T-helper 22 cell (primary cell): ENCODE results near the gene KLF2.
A peak's percentile ranks its signal among the peaks of the same experiment; 100 is the strongest.
"Not testable (repeated sequence)": the region's sequence is repeated elsewhere in the genome, so short reads cannot be mapped to it uniquely, and the experiment has no call there.

Experiments used
- DNase-seq: peaks from one replicate; pipeline ENCODE4 v3.0.0-alpha.2; 2020; ENCODE audit warnings: low read depth

KLF2 gene

GRCh38 chr19:16324384-16325160, at the start of gene KLF2:
Gene KLF2, plus strand, starts transcription at chr19:16324826. Its CDS starts 98 bp downstream, at chr19:16324924.
- DNase-seq: peak; percentile 92

- no peak for DNase-seq
These were observed 44.3 kb upstream of the KLF2 start for GRCh38 chr19:16280306-16280705.

GRCh38 chr19:16281743-16282142, 42.9 kb upstream of the KLF2 start:
- DNase-seq: no peak

GRCh38 chr19:16283210-16284061, 41.2 kb upstream of the KLF2 start:
- peak; percentile 10 for DNase-seq

GRCh38 chr19:16284505-16284904, 40.1 kb upstream of the KLF2 start:
- no peak for DNase-seq

GRCh38 chr19:16285079-16285478, 39.5 kb upstream of the KLF2 start:
- not testable (repeated sequence) for DNase-seq

- DNase-seq: no peak
These were observed 38.7 kb upstream of the KLF2 start for GRCh38 chr19:16285769-16286498.

- DNase-seq: no peak
These were observed 36.1 kb upstream of the KLF2 start for GRCh38 chr19:16288544-16288943.

GRCh38 chr19:16289594-16289993, 35.0 kb upstream of the KLF2 start:
- no peak for DNase-seq

- DNase-seq: no peak
These were observed 33.9 kb upstream of the KLF2 start for GRCh38 chr19:16290692-16291091.

- DNase-seq: no peak
These were observed 31.2 kb upstream of the KLF2 start for GRCh38 chr19:16293118-16294091.

- no peak for DNase-seq
These were observed 29.6 kb upstream of the KLF2 start for GRCh38 chr19:16295057-16295456.

- no peak for DNase-seq
These were observed 27.9 kb upstream of the KLF2 start for GRCh38 chr19:16296713-16297112.

GRCh38 chr19:16297575-16298178, 26.9 kb upstream of the KLF2 start:
- DNase-seq: no peak

- no peak for DNase-seq
These were observed 26.3 kb upstream of the KLF2 start for GRCh38 chr19:16298334-16298733.

- DNase-seq: no peak
These were observed 22.5 kb upstream of the KLF2 start for GRCh38 chr19:16301999-16302694.

GRCh38 chr19:16303755-16304154, 20.9 kb upstream of the KLF2 start:
- no peak for DNase-seq

- not testable (repeated sequence) for DNase-seq
These were observed 20.1 kb upstream of the KLF2 start for GRCh38 chr19:16304511-16304910.

GRCh38 chr19:16305060-16305459, 19.6 kb upstream of the KLF2 start:
- not testable (repeated sequence) for DNase-seq

GRCh38 chr19:16306728-16307402, 17.8 kb upstream of the KLF2 start:
- DNase-seq: no peak
